ENCODE results near the gene LRIT3.

Gene LRIT3

DNA sequence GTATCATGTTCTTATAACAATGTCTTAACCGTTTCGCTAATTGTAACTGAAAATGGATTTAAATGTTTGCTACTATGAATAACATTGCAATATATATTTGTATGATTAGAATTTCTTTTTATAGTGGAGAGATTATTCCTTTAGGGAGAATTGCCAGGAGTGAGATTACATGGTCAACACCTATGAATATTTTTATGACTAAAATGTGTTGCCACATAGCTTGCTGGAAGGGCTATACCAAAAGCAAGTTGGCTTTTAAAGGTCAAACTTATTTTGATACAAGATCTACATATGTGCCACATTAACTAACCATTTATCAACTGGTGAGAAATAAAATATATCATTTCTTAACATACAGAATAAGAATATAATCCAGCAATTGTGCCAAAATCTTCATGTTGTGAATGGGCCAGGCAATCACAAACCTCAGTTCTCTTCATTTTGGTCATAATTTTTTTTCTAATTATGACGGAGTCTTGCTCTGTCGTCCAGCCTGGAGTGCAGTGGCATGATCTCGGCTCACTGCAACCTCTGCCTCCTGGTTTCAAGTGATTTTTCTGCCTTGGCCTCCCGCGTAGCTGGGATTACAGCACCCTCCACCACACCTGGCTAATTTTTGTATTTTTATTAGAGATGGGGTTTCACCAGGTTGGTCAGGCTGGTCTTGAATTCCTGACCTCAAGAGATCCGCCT is 54.8 kb downstream of the LRIT3 start:
- TF ChIP-seq TAF1 (IDR thresholded peaks at IDR 0.05; ENCODE audit: low read depth) (no peak), CREB1 (IDR thresholded peaks at IDR 0.05; ENCODE audit: low read depth) (no peak), EGR1 (IDR thresholded peaks at IDR 0.05) (no peak), YY1 (IDR thresholded peaks at IDR 0.05; ENCODE audit: low read depth) (no peak), FOXM1 (IDR thresholded peaks at IDR 0.05; ENCODE audit: borderline replicate concordance, low read depth) (no peak), TEAD4 (IDR thresholded peaks at IDR 0.05) (no peak), RAD21 (IDR thresholded peaks at IDR 0.05; ENCODE audit: low read depth) (no peak), ZBTB7A (IDR thresholded peaks at IDR 0.05; ENCODE audit: low read depth) (no peak), EP300 (IDR thresholded peaks at IDR 0.05; ENCODE audit: borderline replicate concordance) (no peak), CEBPB (IDR thresholded peaks at IDR 0.05) (no peak), TCF12 (IDR thresholded peaks at IDR 0.05; ENCODE audit: low read depth) (no peak), NFIC (IDR thresholded peaks at IDR 0.05) (no peak)
- TF ChIP-seq, protein P1, sequence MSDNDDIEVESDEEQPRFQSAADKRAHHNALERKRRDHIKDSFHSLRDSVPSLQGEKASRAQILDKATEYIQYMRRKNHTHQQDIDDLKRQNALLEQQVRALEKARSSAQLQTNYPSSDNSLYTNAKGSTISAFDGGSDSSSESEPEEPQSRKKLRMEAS (IDR thresholded peaks at IDR 0.05), result no peak
- TF ChIP-seq, protein P2, sequence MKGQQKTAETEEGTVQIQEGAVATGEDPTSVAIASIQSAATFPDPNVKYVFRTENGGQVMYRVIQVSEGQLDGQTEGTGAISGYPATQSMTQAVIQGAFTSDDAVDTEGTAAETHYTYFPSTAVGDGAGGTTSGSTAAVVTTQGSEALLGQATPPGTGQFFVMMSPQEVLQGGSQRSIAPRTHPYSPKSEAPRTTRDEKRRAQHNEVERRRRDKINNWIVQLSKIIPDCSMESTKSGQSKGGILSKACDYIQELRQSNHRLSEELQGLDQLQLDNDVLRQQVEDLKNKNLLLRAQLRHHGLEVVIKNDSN (IDR thresholded peaks at IDR 0.05), result no peak
- TF ChIP-seq, protein P3, sequence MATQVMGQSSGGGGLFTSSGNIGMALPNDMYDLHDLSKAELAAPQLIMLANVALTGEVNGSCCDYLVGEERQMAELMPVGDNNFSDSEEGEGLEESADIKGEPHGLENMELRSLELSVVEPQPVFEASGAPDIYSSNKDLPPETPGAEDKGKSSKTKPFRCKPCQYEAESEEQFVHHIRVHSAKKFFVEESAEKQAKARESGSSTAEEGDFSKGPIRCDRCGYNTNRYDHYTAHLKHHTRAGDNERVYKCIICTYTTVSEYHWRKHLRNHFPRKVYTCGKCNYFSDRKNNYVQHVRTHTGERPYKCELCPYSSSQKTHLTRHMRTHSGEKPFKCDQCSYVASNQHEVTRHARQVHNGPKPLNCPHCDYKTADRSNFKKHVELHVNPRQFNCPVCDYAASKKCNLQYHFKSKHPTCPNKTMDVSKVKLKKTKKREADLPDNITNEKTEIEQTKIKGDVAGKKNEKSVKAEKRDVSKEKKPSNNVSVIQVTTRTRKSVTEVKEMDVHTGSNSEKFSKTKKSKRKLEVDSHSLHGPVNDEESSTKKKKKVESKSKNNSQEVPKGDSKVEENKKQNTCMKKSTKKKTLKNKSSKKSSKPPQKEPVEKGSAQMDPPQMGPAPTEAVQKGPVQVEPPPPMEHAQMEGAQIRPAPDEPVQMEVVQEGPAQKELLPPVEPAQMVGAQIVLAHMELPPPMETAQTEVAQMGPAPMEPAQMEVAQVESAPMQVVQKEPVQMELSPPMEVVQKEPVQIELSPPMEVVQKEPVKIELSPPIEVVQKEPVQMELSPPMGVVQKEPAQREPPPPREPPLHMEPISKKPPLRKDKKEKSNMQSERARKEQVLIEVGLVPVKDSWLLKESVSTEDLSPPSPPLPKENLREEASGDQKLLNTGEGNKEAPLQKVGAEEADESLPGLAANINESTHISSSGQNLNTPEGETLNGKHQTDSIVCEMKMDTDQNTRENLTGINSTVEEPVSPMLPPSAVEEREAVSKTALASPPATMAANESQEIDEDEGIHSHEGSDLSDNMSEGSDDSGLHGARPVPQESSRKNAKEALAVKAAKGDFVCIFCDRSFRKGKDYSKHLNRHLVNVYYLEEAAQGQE (IDR thresholded peaks at IDR 0.05; ENCODE audit: low read depth), result no peak

DNA sequence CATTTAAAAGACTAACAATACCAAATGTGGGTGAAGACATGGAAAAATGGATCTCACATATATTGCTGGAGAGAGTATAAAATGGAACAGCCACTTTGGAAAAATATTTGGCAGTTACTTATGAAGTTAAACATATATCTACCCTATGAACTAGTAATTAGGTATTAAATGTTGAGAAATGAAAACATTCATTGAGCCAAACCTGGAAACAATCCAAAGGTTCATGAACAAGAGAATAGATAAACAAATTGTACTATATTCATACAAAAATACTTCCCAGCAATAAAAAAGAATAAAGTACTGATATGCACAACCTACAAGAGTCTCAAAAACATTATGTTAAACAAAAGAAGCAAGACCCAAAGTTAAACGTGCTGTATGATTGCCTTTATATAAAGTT is 60.8 kb downstream of the LRIT3 start:
- TF ChIP-seq CEBPB (IDR thresholded peaks at IDR 0.05) (no peak), TEAD4 (IDR thresholded peaks at IDR 0.05) (no peak), RAD21 (IDR thresholded peaks at IDR 0.05; ENCODE audit: low read depth) (no peak), EGR1 (IDR thresholded peaks at IDR 0.05) (no peak), EP300 (IDR thresholded peaks at IDR 0.05; ENCODE audit: borderline replicate concordance) (no peak), TCF12 (IDR thresholded peaks at IDR 0.05; ENCODE audit: low read depth) (no peak), FOXM1 (IDR thresholded peaks at IDR 0.05; ENCODE audit: borderline replicate concordance, low read depth) (no peak), NFIC (IDR thresholded peaks at IDR 0.05) (no peak)
- TF ChIP-seq, protein P2 (IDR thresholded peaks at IDR 0.05), result no peak

GRCh38 chr4:109910256-109910655 is 62.3 kb downstream of the LRIT3 start:
- TF ChIP-seq RAD21 (IDR thresholded peaks at IDR 0.05; ENCODE audit: low read depth), result no peak
- no peak for TF ChIP-seq CREB1 (IDR thresholded peaks at IDR 0.05; ENCODE audit: low read depth)
- TF ChIP-seq NFIC (IDR thresholded peaks at IDR 0.05), result no peak
- no peak for TF ChIP-seq FOXM1 (IDR thresholded peaks at IDR 0.05; ENCODE audit: borderline replicate concordance, low read depth)
- TF ChIP-seq TCF12 (IDR thresholded peaks at IDR 0.05; ENCODE audit: low read depth), result no peak
- TF ChIP-seq YY1 (IDR thresholded peaks at IDR 0.05; ENCODE audit: low read depth), result no peak
- no peak for TF ChIP-seq TAF1 (IDR thresholded peaks at IDR 0.05; ENCODE audit: low read depth)
- TF ChIP-seq, protein P2 (IDR thresholded peaks at IDR 0.05), result no peak
- TF ChIP-seq, protein P3 (IDR thresholded peaks at IDR 0.05; ENCODE audit: low read depth), result no peak
- no peak for TF ChIP-seq TEAD4 (IDR thresholded peaks at IDR 0.05)
- TF ChIP-seq, protein P1 (IDR thresholded peaks at IDR 0.05), result no peak
- no peak for TF ChIP-seq EGR1 (IDR thresholded peaks at IDR 0.05)
- TF ChIP-seq EP300 (IDR thresholded peaks at IDR 0.05; ENCODE audit: borderline replicate concordance), result no peak
- TF ChIP-seq CEBPB (IDR thresholded peaks at IDR 0.05), result no peak

DNA sequence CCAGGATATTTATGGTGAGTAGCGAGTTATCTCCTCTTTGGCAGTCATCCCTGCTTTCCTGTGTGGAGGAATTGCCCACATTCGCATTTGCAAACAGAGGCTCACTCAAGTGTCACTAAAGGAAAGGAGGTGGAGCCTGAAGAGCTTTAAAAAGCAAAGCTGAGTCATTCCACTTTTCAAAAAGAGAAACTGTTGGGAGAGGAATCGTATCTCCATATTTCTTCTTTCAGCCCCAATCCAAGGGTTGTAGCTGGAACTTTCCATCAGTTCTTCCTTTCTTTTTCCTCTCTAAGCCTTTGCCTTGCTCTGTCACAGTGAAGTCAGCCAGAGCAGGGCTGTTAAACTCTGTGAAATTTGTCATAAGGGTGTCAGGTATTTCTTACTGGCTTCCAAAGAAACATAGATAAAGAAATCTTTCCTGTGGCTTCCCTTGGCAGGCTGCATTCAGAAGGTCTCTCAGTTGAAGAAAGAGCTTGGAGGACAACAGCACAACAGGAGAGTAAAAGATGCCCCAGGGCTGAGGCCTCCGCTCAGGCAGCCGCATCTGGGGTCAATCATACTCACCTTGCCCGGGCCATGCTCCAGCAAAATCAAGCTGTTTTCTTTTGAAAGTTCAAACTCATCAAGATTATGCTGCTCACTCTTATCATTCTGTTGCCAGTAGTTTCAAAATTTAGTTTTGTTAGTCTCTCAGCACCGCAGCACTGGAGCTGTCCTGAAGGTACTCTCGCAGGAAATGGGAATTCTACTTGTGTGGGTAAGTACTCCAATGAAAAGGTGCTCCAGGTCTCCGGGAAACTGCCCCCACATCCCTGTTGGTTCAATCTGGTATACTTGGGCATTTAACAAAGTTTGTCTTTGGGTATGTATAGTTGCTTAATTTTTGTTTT is 65.0 kb downstream of the LRIT3 start, which contains the start of gene EGF:
EGF (plus strand) TSS at position 178 of the 890 bp plus-strand sequence; CDS start at position 631, 453 bp downstream.
- TF ChIP-seq, protein P3 (IDR thresholded peaks at IDR 0.05; ENCODE audit: low read depth), result no peak
- TF ChIP-seq YY1 (IDR thresholded peaks at IDR 0.05; ENCODE audit: low read depth) (no peak), NFIC (IDR thresholded peaks at IDR 0.05) (no peak), CREB1 (IDR thresholded peaks at IDR 0.05; ENCODE audit: low read depth) (no peak), RAD21 (IDR thresholded peaks at IDR 0.05; ENCODE audit: low read depth) (no peak), CEBPB (IDR thresholded peaks at IDR 0.05) (no peak), FOXM1 (IDR thresholded peaks at IDR 0.05; ENCODE audit: borderline replicate concordance, low read depth) (no peak), EGR1 (IDR thresholded peaks at IDR 0.05) (no peak), TAF1 (IDR thresholded peaks at IDR 0.05; ENCODE audit: low read depth) (no peak), TCF12 (IDR thresholded peaks at IDR 0.05; ENCODE audit: low read depth) (no peak), EP300 (IDR thresholded peaks at IDR 0.05; ENCODE audit: borderline replicate concordance) (no peak), ZBTB7A (IDR thresholded peaks at IDR 0.05; ENCODE audit: low read depth) (no peak), TEAD4 (IDR thresholded peaks at IDR 0.05) (no peak)
- TF ChIP-seq, protein P2 (IDR thresholded peaks at IDR 0.05), result no peak
- TF ChIP-seq, protein P1 (IDR thresholded peaks at IDR 0.05), result no peak
